ENCODE measurements around the gene TTL.
"Not testable (repeated sequence)": the region's sequence is repeated elsewhere in the genome, so short reads cannot be mapped to it uniquely, and the experiment has no call there.

Gene TTL

GRCh38 chr2:112481528-112482233 is at the start of gene TTL:
Gene TTL (plus strand): TSS chr2:112482156. CDS start chr2:112482345, 189 bp downstream.
- DNase-seq, result peak in 50 of 56 donors; percentile 14 to 83 (median 60)

DNA sequence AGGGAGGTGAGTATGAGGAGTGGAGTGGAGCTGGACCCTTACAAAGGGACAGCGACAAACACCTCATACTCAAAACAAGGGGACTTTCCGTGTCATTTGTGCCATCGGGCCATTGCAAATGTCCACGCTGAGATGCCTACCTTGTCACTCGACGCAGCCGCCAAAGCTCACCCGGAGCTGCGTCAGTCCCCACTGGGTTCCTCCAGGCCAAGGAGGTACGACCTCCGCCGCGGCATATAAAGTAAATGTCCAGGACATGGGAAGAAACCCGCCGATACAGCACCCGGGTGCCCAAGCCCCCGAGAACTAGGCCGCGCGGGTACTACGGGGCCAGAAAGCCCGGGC is 49.6 kb upstream of the TTL start:
- not testable (repeated sequence) for DNase-seq

DNA sequence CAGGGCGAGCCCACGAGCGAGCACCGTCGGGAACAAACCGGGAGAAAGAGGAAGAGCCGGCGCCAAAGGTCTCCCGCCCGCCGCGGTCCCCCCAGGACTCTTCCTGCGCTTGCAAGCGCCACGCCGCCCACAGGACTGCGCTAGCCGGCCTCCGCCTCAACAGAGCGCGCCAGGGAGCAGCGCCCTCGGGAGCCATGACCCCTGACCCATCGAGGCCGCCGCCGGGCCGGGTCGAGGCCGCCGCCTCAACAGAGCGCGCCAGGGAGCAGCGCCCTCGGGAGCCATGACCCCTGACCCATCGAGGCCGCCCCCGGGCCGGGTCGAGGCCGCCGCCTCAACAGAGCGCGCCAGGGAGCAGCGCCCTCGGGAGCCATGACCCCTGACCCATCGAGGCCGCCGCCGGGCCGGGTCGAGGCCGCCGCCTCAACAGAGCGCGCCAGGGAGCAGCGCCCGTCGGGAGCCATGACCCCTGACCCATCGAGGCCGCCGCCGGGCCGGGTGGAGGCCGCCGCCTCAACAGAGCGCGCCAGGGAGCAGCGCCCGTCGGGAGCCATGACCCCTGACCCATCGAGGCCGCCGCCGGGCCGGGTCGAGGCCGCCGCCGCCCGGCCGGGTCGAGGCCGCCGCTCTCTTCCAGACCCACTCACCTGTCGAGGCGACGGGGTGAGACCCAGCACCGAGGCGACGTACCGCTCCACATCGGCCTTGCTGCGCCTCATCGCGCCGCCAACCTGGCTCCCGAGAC is 49.0 kb upstream of the TTL start:
- DNase-seq, result not testable (repeated sequence)

DNA sequence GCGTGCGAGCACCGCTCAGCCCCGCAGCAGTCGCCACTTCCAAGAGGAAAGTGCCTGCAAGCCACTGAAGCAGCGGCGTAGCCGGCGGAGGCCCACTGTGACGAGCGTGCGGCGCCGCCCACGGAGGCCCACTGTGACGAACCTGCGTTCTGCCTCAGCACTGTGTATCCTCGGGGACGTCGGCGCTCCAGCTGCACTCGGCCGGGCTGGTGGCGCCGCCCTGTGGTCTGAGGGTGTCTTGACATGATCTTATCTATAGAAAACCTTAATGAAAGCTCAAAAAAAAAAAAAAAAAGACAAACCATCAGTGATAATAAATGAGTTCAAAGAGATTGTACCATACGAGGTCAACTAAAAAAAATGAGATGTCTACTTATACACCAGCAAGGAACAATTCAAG is 48.5 kb upstream of the TTL start, which contains the start of gene RGPD8:
Gene RGPD8 (minus strand): TSS at position 166 of the 400 bp plus-strand sequence. CDS start 192 bp downstream, outside the sequence.
- DNase-seq, result not testable (repeated sequence)

DNA sequence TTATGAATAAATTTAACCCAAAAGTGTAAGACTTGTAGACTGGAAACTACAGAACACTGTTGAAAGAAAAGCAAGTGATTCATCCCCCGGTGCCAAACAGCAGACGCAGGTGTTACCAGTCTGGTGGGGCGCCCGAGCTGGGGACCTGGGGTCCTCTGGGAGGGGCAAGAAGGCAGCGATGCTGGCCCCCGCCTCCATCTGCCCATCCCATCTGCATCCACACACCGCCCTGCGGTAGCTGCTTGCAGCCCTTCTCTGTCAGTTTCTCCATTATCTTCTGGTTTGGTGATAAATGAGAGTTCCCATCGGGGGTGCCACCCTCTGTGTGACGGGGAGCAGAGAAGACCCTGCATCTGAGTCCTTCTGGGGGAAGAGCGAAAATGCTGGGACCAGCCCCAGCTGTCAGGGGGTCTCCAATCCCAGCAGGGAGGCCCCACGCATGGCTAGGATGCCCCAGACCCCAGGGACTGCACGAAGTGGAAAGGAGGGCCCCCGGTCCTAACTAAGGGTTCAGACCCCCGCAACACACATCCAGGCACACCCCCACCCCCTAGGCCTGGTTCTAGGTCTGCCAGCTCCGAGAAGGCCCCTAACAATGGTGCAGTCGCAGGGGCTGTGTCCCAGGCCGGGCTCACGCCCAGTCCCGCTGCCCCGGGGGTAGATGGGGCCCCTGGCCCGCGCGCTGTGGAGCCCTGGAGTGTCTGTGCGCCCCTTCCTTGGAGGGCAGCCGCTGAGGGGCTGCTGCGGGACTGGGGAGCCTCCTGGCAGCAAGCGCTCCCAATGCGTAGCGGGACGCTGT is 47.8 kb upstream of the TTL start:
- no peak for DNase-seq

- DNase-seq, result not testable (repeated sequence)
Measured at GRCh38 chr2:112434890-112435715, 46.9 kb upstream of the TTL start.

DNA sequence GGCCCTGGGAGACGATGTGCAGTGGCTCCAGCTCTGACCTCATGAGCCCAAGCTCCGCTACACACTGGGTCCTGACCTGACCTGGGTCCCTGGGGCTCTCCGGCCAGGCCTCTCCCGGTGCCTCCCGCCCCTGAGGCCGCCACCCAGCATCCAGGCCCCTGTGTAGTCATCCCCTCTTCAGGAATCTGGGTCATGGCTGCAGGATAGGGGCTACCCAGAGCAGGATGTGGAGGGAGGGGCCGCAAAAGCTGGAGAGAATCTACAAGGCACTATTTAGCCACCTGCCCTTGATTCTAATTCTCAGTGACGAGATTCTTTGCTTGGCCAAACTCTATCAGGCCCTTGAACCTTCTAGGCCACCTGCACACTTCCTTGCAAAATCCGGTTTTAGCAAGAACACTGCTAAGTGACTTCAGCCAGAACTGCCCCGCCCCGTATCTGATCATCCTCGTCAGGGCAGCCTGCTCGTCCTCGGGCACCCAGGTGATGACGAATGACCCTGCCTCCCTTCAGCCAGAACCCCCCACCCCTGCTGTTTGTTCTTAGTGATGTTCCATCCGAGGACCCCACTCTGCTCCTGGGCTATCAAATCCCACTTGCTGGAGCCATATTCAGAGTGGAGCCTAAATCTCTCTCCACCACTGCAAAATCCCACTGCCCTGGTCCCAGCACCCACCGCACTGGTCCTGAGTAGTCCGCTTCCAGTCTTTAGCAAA is 46.1 kb upstream of the TTL start:
- DNase-seq, result not testable (repeated sequence)

DNA sequence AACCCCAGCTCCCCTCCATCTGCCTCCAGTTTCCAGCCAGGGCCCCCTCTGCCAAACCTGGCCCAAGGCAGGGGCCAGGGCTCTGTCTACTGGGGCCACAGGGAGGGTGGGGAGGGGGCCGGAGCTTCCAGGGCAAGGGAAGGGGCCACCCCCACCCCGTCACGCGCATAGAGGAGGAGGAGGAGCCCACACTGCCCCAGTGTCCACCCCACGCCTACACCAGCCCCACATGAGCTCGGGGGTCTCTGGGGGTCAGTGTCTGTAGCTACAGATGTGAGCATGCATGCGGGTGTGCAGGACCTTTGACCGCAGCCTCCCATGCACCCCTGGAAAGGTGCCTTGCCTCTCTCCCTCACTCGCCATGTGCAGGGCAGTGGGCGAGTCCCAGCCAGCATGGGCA is 45.0 kb upstream of the TTL start:
- DNase-seq, result not testable (repeated sequence)

DNA sequence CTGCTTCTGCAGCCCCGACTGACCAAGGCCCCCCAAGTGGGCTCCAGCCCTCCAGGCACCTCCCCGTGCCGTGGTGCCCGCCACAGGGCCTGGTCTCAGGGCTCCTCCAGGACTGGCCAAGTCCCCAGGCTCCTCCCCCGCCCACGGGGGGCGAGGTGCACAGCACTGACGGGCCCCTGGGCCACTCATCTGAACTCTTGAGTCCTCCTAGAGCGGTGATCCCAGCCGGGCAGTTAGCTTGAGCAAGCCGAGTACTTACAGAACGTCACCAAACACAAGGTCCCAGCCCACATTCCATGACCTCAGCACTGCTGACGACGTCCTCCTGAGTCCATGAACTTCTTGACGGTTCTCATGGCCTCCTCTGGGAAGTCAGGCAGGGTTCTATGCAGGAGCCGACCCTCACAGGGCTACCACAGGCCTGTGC is 44.5 kb upstream of the TTL start:
- not testable (repeated sequence) for DNase-seq

DNA sequence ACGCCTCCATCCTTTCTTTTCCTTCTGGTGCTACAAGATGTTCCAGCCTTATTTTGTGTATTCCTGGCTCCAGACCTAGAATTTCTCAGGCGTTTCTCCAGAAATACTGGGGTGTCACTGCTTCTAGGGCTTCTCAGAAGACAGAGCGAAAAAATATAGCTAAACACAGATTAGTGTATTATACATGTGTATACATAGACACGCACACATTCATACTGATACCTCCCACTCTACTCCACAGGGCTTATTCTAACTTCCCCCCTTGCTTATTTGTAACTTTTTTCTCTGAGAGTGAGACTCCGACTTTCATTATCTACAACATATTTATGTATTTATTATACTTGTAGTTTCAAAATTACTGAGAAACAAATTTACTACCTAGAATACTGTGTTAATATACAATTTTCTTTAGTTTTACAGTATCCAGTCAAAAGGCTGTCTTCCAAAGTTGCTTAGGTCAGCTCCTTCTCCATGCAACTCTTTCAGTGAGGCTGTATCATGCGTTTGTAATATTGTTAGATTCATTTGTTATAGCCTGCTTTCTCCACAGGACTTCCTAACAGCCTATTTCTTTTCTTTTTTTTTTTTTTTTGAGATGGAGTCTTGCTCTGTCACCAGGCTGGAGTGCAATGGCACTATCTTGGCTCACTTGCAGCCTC is 43.2 kb upstream of the TTL start:
- not testable (repeated sequence) for DNase-seq

DNA sequence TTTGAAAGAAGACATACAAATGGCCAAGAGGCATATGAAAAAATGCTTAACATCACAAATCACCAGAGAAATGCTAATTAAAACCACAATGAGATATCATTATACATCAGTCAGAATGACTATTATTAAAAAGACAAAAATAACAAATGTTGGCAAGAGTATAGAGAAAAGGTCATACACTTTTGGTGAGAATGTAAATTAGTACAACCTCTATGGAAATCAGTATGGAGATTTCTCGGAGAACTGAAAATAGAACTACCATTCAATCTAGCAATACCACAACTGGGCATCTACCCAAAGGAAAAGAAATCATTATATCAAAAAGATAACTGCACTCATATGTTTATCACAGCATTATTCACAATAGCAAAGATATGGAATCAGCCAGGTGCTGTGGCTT is 37.7 kb upstream of the TTL start:
- DNase-seq, result not testable (repeated sequence)

DNA sequence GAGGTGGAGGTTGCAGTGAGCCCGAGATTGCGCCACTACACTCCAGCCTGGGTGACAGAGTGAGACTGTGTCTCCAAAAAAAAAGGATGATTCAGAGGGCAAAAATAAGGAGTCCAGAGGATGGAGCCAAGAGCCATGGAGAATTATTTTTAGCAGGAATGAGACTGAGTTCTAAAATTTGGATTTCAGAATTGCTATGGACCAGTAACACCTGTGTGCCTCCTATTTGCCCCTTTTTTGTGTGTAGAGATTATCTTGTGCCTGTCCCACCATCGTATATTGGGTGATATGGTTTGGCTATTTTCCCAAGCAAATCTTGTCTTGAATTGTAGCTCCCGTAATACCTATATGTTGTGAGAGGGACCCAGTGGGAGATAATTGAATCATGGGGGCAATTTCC is 32.1 kb upstream of the TTL start:
- no peak for DNase-seq

GRCh38 chr2:112451317-112451716 is 30.6 kb upstream of the TTL start:
- DNase-seq, result no peak

GRCh38 chr2:112454586-112454985 is 27.4 kb upstream of the TTL start:
- no peak for DNase-seq

- no peak for DNase-seq
Measured at GRCh38 chr2:112459372-112459771, 22.6 kb upstream of the TTL start.

- DNase-seq, result no peak
Measured at GRCh38 chr2:112462178-112462577, 19.8 kb upstream of the TTL start.

DNA sequence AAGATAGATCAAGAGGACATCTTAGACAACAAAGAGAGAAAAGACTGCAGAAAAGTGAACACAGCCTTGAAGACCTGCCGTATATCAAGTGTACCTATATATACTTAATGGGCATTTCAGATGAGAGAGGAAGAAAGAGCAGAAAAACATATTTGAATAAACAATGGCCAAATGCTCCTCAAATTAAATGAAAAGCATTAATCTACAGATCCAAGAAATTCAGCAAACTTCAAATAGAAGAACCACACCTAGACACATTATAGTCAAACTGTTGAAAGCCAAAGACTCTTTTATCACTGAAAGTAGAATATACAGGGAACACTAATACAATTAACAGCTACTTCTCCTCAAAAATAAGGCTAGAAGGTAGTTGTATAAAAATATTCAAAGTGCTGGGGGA is 18.7 kb upstream of the TTL start:
- DNase-seq, result no peak

DNA sequence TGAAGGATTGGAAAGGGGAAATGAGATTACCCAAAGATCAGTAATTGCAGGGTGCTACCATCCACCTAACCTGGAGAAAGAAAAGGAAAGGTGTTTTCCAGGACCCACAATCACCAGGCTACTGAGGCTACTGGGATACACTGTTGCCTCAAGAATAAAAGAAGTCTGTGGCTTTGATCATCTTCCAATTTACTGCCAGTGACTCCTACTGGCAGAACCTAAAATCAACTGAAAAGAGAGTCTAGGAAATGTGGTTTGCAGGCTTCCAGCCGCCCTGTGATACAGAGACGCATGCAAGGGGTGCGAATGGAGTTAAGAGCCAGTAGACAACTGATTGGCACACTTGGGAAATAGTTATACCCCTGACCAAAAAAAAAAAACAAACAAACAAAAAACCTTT is 16.6 kb upstream of the TTL start:
- no peak for DNase-seq

GRCh38 chr2:112472547-112473263 is 9.3 kb upstream of the TTL start:
- no peak for DNase-seq
